Caco-2 (cell line): ENCODE data around the gene FNDC3A. TPM values are rescaled to one million over a fixed set of nuclear protein-coding genes. Genes with fewer than 3 reads are reported as not detected.

ENCODE experiments used
- BruUV-seq: library from RNA; stranded (reverse); fragments of 400-500 nt; replicated peaks from 2 replicates; lab custom pipeline; 2021; lab: Mats Ljungman, UMichigan
- CTCF ChIA-PET: fragments of 300-600 bp; sonication (Branson Sonifier 250); formaldehyde crosslinking; loops from one replicate; lab custom pipeline; 2022; ENCODE audit warnings: antibody characterized with exemption; lab: Charles Lee
- POLR2A ChIA-PET: fragments of 300-600 bp; sonication (Branson Sonifier 250); formaldehyde crosslinking; loops from one replicate; lab custom pipeline; 2022; ENCODE audit warnings: antibody characterized with exemption; lab: Charles Lee
- DNase-seq, 2 experiments: peaks; one replicate each; pipeline versions ENCODE4 v3.0.0 to v3.0.0-alpha.2; 2020 to 2022
- H3K27me3 ChIP-seq: replicated peaks from 2 replicates; pipeline ENCODE4 v1.6.0; 2011; ENCODE audit warnings: low read length; ENCODE audit not compliant: control insufficient read depth, insufficient read depth
- H3K36me3 ChIP-seq: 2 replicates; pipeline ENCODE4 v1.5.1; 2011; ENCODE audit warnings: low read length; ENCODE audit not compliant: control insufficient read depth, insufficient read depth
- H3K4me1 ChIP-seq: fragments of 250-450 bp; sonication (Bioruptor Pico); 2 replicates; pipeline ENCODE4 v1.5.1; 2020; ENCODE audit warnings: mild to moderate bottlenecking
- H3K4me3 ChIP-seq: 2 replicates; pipeline ENCODE4 v1.5.1; 2011; ENCODE audit warnings: low read depth, mild to moderate bottlenecking, control low read depth, low read length
- H3K9me3 ChIP-seq: fragments of 250-450 bp; sonication (Bioruptor Pico); 2 replicates; pipeline ENCODE4 v1.5.1; 2020; ENCODE audit warnings: mild to moderate bottlenecking, moderate library complexity
- H3K27ac Mint-ChIP-seq: one replicate; pipeline ENCODE4 v1.8.0; 2022; ENCODE audit warnings: mixed read lengths; ENCODE audit not compliant: unreplicated experiment
- H3K27me3 Mint-ChIP-seq: one replicate; pipeline ENCODE4 v1.8.0; 2022; ENCODE audit warnings: mixed read lengths; ENCODE audit not compliant: insufficient read depth, unreplicated experiment
- H3K36me3 Mint-ChIP-seq: one replicate; pipeline ENCODE4 v1.8.0; 2022; ENCODE audit warnings: mild to moderate bottlenecking, mixed read lengths; ENCODE audit not compliant: insufficient read depth, unreplicated experiment
- H3K4me1 Mint-ChIP-seq: one replicate; pipeline ENCODE4 v1.8.0; 2022; ENCODE audit warnings: low read depth, mixed read lengths; ENCODE audit not compliant: unreplicated experiment
- H3K4me3 Mint-ChIP-seq: one replicate; pipeline ENCODE4 v1.8.0; 2022; ENCODE audit warnings: mild to moderate bottlenecking, moderate library complexity, mixed read lengths; ENCODE audit not compliant: unreplicated experiment
- H3K9me3 Mint-ChIP-seq: one replicate; pipeline ENCODE4 v1.8.0; 2022; ENCODE audit warnings: mixed read lengths; ENCODE audit not compliant: unreplicated experiment
- CTCF ChIP-seq, 2 experiments: fragments of 200-600 bp in 1 of 2; IDR thresholded peaks; 1 replicate in 1 of 2; 2 replicates in 1 of 2; pipeline versions ENCODE4 v1.5.1 to v1.8.0; 2011 to 2022; ENCODE audit warnings: antibody characterized with exemption in 1 of 2, control low read depth in 1 of 2, inconsistent platforms in 1 of 2, low read depth in 1 of 2, low read length in 1 of 2, mild to moderate bottlenecking in 1 of 2, moderate library complexity in 1 of 2; ENCODE audit not compliant: insufficient read depth in 1 of 2, severe bottlenecking in 1 of 2, unreplicated experiment in 1 of 2
- intact Hi-C: fragments of 100-400 bp; cut with micrococcal nuclease; formaldehyde crosslinking; loops from one replicate; pipeline ENCODE4 v1.10.0; 2022; ENCODE audit not compliant: unreplicated experiment
- total RNA-seq: library from RNA; stranded (reverse); gene quantifications from 2 replicates; pipeline ENCODE4 v1.2.3, GENCODE V29; 2022

FNDC3A gene
- total RNA-seq, 1 experiment from 2014 or later = 32.5 TPM

- Mint-ChIP-seq H3K27ac (no peak overlapping the region), H3K27me3 (peaks cover 5% of the 10 kb centered on the region), H3K4me3 (no peak overlapping the region), H3K9me3 (no peaks in the 10 kb centered on the region), H3K36me3 (no peaks in the 10 kb centered on the region), H3K4me1 (no peaks in the 10 kb centered on the region)
- no peaks in the 10 kb centered on the region for H3K4me1 ChIP-seq
- BruUV-seq = no TSS peak
- H3K4me3 ChIP-seq = no peak overlapping the region
- no peaks in the 10 kb centered on the region for H3K9me3 ChIP-seq
- ChIA-PET CTCF (no interaction called here), POLR2A (no interaction called here)
- DNase-seq = no peak
- TF ChIP-seq CTCF (IDR thresholded peaks at IDR 0.05; ENCODE audit: insufficient read depth in 1 of 2, low read depth in 1 of 2, low read length in 1 of 2, severe bottlenecking in 1 of 2, unreplicated experiment in 1 of 2) = no peak
- no peaks in the 10 kb centered on the region for H3K36me3 ChIP-seq
- intact Hi-C loops = no loop called here
- no peaks in the 10 kb centered on the region for H3K27me3 ChIP-seq
Observed at GRCh38 chr13:48962281-48962680, 13.4 kb upstream of the FNDC3A start.

GRCh38 chr13:48965736-48966135 lies 10.0 kb upstream of the FNDC3A start:
- intact Hi-C loops = no loop called here
- Histone ChIP-seq H3K9me3 (peaks cover 5% of the 10 kb centered on the region; the same call in 1 of the 2 replicates), H3K36me3 (no peaks in the 10 kb centered on the region), H3K4me3 (no peak overlapping the region), H3K27me3 (no peaks in the 10 kb centered on the region), H3K4me1 (no peaks in the 10 kb centered on the region)
- no peak overlapping the region for H3K27ac Mint-ChIP-seq
- no TSS peak for BruUV-seq
- no peaks in the 10 kb centered on the region for H3K4me1 Mint-ChIP-seq
- no peak for TF ChIP-seq CTCF (IDR thresholded peaks at IDR 0.05; ENCODE audit: insufficient read depth in 1 of 2, low read depth in 1 of 2, low read length in 1 of 2, severe bottlenecking in 1 of 2, unreplicated experiment in 1 of 2)
- no peak for DNase-seq
- H3K4me3 Mint-ChIP-seq = no peak overlapping the region
- no peaks in the 10 kb centered on the region for H3K36me3 Mint-ChIP-seq
- no peaks in the 10 kb centered on the region for H3K9me3 Mint-ChIP-seq
- POLR2A ChIA-PET = no interaction called here
- H3K27me3 Mint-ChIP-seq = peaks cover 5% of the 10 kb centered on the region
- CTCF ChIA-PET = no interaction called here

DNA sequence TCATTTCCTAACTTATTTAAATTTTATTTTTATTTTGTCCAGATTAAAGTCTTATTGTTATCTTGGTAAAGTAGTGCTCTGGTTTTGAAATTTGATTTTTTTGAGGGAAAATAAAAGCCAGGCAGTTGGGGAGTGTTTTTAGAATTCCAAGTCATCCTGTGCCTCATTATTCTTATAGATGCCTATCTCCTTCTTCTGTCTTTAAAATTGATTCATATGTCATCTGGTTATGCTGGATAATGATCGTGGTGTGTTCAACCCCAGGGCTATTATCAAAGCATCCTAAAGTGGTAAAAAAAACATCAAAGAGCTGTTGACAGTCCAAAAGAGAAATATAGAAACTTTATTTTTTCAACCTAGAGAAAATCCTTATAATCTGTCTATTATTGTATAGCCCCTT lies 6.0 kb upstream of the FNDC3A start:
- intact Hi-C loops = no loop called here
- POLR2A ChIA-PET = no interaction called here

More for the DNA sequence above, 6.0 kb upstream of the FNDC3A start:
- CTCF ChIA-PET = no interaction called here
- Mint-ChIP-seq H3K36me3 (no peaks in the 10 kb centered on the region), H3K27me3 (peaks cover 9% of the 10 kb centered on the region), H3K4me1 (peaks cover 5% of the 10 kb centered on the region), H3K27ac (no peak overlapping the region), H3K9me3 (peaks cover 17% of the 10 kb centered on the region), H3K4me3 (no peak overlapping the region)
- Histone ChIP-seq H3K4me1 (no peaks in the 10 kb centered on the region), H3K4me3 (no peak overlapping the region), H3K9me3 (peaks cover 5% of the 10 kb centered on the region; the same call in 1 of the 2 replicates), H3K27me3 (no peaks in the 10 kb centered on the region), H3K36me3 (no peaks in the 10 kb centered on the region)
- BruUV-seq = no TSS peak
- no peak for TF ChIP-seq CTCF (IDR thresholded peaks at IDR 0.05; ENCODE audit: insufficient read depth in 1 of 2, low read depth in 1 of 2, low read length in 1 of 2, severe bottlenecking in 1 of 2, unreplicated experiment in 1 of 2)
- no peak for DNase-seq
